ENCODE results near the gene SANBR. TPM values are rescaled to one million over a fixed set of nuclear protein-coding genes. Genes with fewer than 3 reads are reported as not detected.

SANBR gene
- polyA plus RNA-seq, 1 experiment, result 10.8 TPM

- POLR2A ChIA-PET, result interaction anchor here (0.7 to 0.9 kb wide), 2 partner anchors 10 to 234 kb away, joined by 3 read pairs; no protein-coding TSS in a partner anchor
- DNase-seq (ENCODE audit: low read depth, low spot score), result peak; percentile 26
- CTCF ChIA-PET, result no interaction called here
- Histone ChIP-seq H3K9me3 (ENCODE audit: control insufficient read depth, insufficient read depth, low read length) (peaks cover 6% of the 10 kb centered on the region), H3K4me3 (ENCODE audit: low read depth, low read length) (peak within 1 kb of the TSS; percentile 73), H3K27me3 (ENCODE audit: control insufficient read depth, insufficient read depth, low read length) (no peaks in the 10 kb centered on the region), H3K27ac (ENCODE audit: low read depth, low read length) (peak within 1 kb of the TSS; percentile 81)
- no peak for TF ChIP-seq CTCF (IDR thresholded peaks at IDR 0.05; ENCODE audit: low read depth, low read length)
Observed at GRCh38 chr2:61017556-61018317, 47.9 kb upstream of the SANBR start, which contains the start of the genes PEX13 and PUS10. PEX13 (plus strand) TSS chr2:61017720; CDS start chr2:61017760, 40 bp downstream. PUS10 (minus strand) TSS chr2:61018255; CDS start chr2:61011890, 6,365 bp downstream.

GRCh38 chr2:61018318-61018755, 47.3 kb upstream of the SANBR start:
- POLR2A ChIA-PET, result no interaction called here
- H3K9me3 ChIP-seq (ENCODE audit: control insufficient read depth, insufficient read depth, low read length), result peaks cover 6% of the 10 kb centered on the region
- CTCF ChIA-PET, result no interaction called here
- H3K4me3 ChIP-seq (ENCODE audit: low read depth, low read length), result peak overlapping the region; percentile 73
- peak overlapping the region; percentile 72 for H3K27ac ChIP-seq (ENCODE audit: low read depth, low read length)
- no peak for TF ChIP-seq CTCF (IDR thresholded peaks at IDR 0.05; ENCODE audit: low read depth, low read length)
- H3K27me3 ChIP-seq (ENCODE audit: control insufficient read depth, insufficient read depth, low read length), result no peaks in the 10 kb centered on the region
- no peak for DNase-seq (ENCODE audit: low read depth, low spot score)

GRCh38 chr2:61018798-61019197, 46.9 kb upstream of the SANBR start:
- peak overlapping the region; percentile 73 for H3K4me3 ChIP-seq (ENCODE audit: low read depth, low read length)
- ChIA-PET POLR2A (no interaction called here), CTCF (no interaction called here)
- no peak for TF ChIP-seq CTCF (IDR thresholded peaks at IDR 0.05; ENCODE audit: low read depth, low read length)
- no peak overlapping the region for H3K27ac ChIP-seq (ENCODE audit: low read depth, low read length)
- DNase-seq (ENCODE audit: low read depth, low spot score), result no peak
- H3K27me3 ChIP-seq (ENCODE audit: control insufficient read depth, insufficient read depth, low read length), result no peaks in the 10 kb centered on the region
- H3K9me3 ChIP-seq (ENCODE audit: control insufficient read depth, insufficient read depth, low read length), result peaks cover 6% of the 10 kb centered on the region

- H3K27me3 ChIP-seq (ENCODE audit: control insufficient read depth, insufficient read depth, low read length), result no peaks in the 10 kb centered on the region
- H3K4me3 ChIP-seq (ENCODE audit: low read depth, low read length), result no peak overlapping the region
- CTCF ChIA-PET, result no interaction called here
- H3K9me3 ChIP-seq (ENCODE audit: control insufficient read depth, insufficient read depth, low read length), result peaks cover 6% of the 10 kb centered on the region
- no peak overlapping the region for H3K27ac ChIP-seq (ENCODE audit: low read depth, low read length)
- POLR2A ChIA-PET, result no interaction called here
- TF ChIP-seq CTCF (IDR thresholded peaks at IDR 0.05; ENCODE audit: low read depth, low read length), result no peak
- DNase-seq (ENCODE audit: low read depth, low spot score), result no peak
Observed at GRCh38 chr2:61021228-61021660, 44.4 kb upstream of the SANBR start.

- CTCF ChIA-PET, result no interaction called here
- H3K27me3 ChIP-seq (ENCODE audit: control insufficient read depth, insufficient read depth, low read length), result no peaks in the 10 kb centered on the region
- no peak overlapping the region for H3K4me3 ChIP-seq (ENCODE audit: low read depth, low read length)
- H3K27ac ChIP-seq (ENCODE audit: low read depth, low read length), result no peak overlapping the region
- POLR2A ChIA-PET, result no interaction called here
- no peak for TF ChIP-seq CTCF (IDR thresholded peaks at IDR 0.05; ENCODE audit: low read depth, low read length)
- DNase-seq (ENCODE audit: low read depth, low spot score), result no peak
- peaks cover 6% of the 10 kb centered on the region for H3K9me3 ChIP-seq (ENCODE audit: control insufficient read depth, insufficient read depth, low read length)
Observed at GRCh38 chr2:61023670-61024069, 42.0 kb upstream of the SANBR start.
